Measurements from ENCODE around the gene PDIK1L.

Gene PDIK1L

GRCh38 chr1:26134466-26134865 is 22.8 kb downstream of the PDIK1L start:
- in situ Hi-C loops (cut with HindIII; ENCODE audit: low pct_ligation_motif_present, low sequenced_read_pairs), result no loop called here
- H3K36me3 ChIP-seq (replicated peaks), result no peaks in the 10 kb centered on the region

GRCh38 chr1:26138974-26139558 is 27.4 kb downstream of the PDIK1L start:
- Histone ChIP-seq H3K27ac (no peak overlapping the region), H3K36me3 (replicated peaks) (no peaks in the 10 kb centered on the region), H3K27me3 (replicated peaks) (no peaks in the 10 kb centered on the region), H3K4me3 (ENCODE audit: low read depth, low read length) (no peak overlapping the region)
- in situ Hi-C loops (cut with HindIII; ENCODE audit: low pct_ligation_motif_present, low sequenced_read_pairs), result no loop called here
- TF ChIP-seq CTCF (IDR thresholded peaks at IDR 0.05; ENCODE audit: low read depth, low read length, missing control alignments), result no peak
- DNase-seq, result no peak

More at GRCh38 chr1:26134466-26134865, 22.8 kb downstream of the PDIK1L start:
- H3K27me3 ChIP-seq (replicated peaks), result no peaks in the 10 kb centered on the region
- H3K4me3 ChIP-seq (ENCODE audit: low read depth, low read length), result no peak overlapping the region
- no peak for DNase-seq
- no peak overlapping the region for H3K27ac ChIP-seq
- no peak for TF ChIP-seq CTCF (IDR thresholded peaks at IDR 0.05; ENCODE audit: low read depth, low read length, missing control alignments)

GRCh38 chr1:26142159-26142558 is 30.5 kb downstream of the PDIK1L start:
- Histone ChIP-seq H3K36me3 (replicated peaks) (no peaks in the 10 kb centered on the region), H3K27ac (no peak overlapping the region), H3K27me3 (replicated peaks) (no peaks in the 10 kb centered on the region), H3K4me3 (ENCODE audit: low read depth, low read length) (no peak overlapping the region)
- no peak for DNase-seq
- in situ Hi-C loops (cut with HindIII; ENCODE audit: low pct_ligation_motif_present, low sequenced_read_pairs), result no loop called here
- TF ChIP-seq CTCF (IDR thresholded peaks at IDR 0.05; ENCODE audit: low read depth, low read length, missing control alignments), result peak; percentile 17

GRCh38 chr1:26145041-26145959 is 33.7 kb downstream of the PDIK1L start:
- in situ Hi-C loops (cut with HindIII; ENCODE audit: low pct_ligation_motif_present, low sequenced_read_pairs), result no loop called here
- Histone ChIP-seq H3K27ac (no peak overlapping the region), H3K4me3 (ENCODE audit: low read depth, low read length) (no peak overlapping the region), H3K36me3 (replicated peaks) (no peaks in the 10 kb centered on the region), H3K27me3 (replicated peaks) (peaks cover 6% of the 10 kb centered on the region)
- peak; percentile 68 for DNase-seq
- peak; percentile 83 for TF ChIP-seq CTCF (IDR thresholded peaks at IDR 0.05; ENCODE audit: low read depth, low read length, missing control alignments)

- DNase-seq, result no peak
Measured at GRCh38 chr1:26145960-26146294, 34.3 kb downstream of the PDIK1L start.

More at GRCh38 chr1:26145960-26146294, 34.3 kb downstream of the PDIK1L start:
- no peak for TF ChIP-seq CTCF (IDR thresholded peaks at IDR 0.05; ENCODE audit: low read depth, low read length, missing control alignments)
- in situ Hi-C loops (cut with HindIII; ENCODE audit: low pct_ligation_motif_present, low sequenced_read_pairs), result no loop called here
- Histone ChIP-seq H3K36me3 (replicated peaks) (no peaks in the 10 kb centered on the region), H3K27me3 (replicated peaks) (peaks cover 6% of the 10 kb centered on the region), H3K27ac (no peak overlapping the region), H3K4me3 (ENCODE audit: low read depth, low read length) (no peak overlapping the region)

Data from brain microvascular endothelial cell (primary cell).